Measurements from ENCODE around the gene LRFN5.

LRFN5 gene

DNA sequence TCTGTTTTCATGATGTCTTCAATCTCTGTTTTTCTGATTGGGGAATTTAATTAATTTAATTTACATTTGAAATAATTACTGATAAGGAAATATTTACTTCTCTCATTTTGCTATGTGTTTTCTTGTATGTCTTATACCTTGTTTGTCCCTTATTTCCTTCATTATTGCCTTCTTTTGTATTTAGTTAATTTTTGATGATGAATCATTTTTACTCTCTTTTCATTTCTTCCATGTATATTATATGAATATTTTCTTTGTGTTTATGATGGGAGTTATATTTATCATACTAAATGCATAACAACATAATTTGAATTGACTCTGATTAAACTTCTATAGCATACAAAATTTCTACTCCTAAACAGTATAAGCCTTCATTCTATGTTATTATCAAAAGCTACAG lies 309.6 kb downstream of the LRFN5 start:
- H3K36me3 ChIP-seq (ENCODE audit: insufficient read depth, low read length) = no peaks in the 10 kb centered on the region
- H3K9ac ChIP-seq (ENCODE audit: low read length) = no peak overlapping the region
- no peaks in the 10 kb centered on the region for H3K9me3 ChIP-seq (ENCODE audit: low read length)
- H3F3A ChIP-seq (ENCODE audit: insufficient read depth, low read length) = no peaks in the 10 kb centered on the region
- no peak overlapping the region for H3K4me3 ChIP-seq (ENCODE audit: low read depth, low read length, poor library complexity, severe bottlenecking)
- H3K4me1 ChIP-seq (ENCODE audit: insufficient read depth, low read length, severe bottlenecking) = no peaks in the 10 kb centered on the region
- H3K79me2 ChIP-seq (ENCODE audit: insufficient read depth, low read length) = no peaks in the 10 kb centered on the region
- H3K9me2 ChIP-seq (ENCODE audit: low read depth, low read length) = no peaks in the 10 kb centered on the region
- H3K27me3 ChIP-seq (ENCODE audit: insufficient read depth, low read length) = no peaks in the 10 kb centered on the region
- H3K4me2 ChIP-seq (ENCODE audit: low read length) = no peak overlapping the region
- no peak overlapping the region for H3K27ac ChIP-seq (ENCODE audit: low read depth, low read length, poor library complexity, severe bottlenecking)
- TF ChIP-seq EZH2 (IDR thresholded peaks at IDR 0.05; ENCODE audit: borderline replicate concordance, low read length) (no peak), CTCF (IDR thresholded peaks at IDR 0.05; ENCODE audit: low read length) (no peak)
- no peak overlapping the region for H2AFZ ChIP-seq (ENCODE audit: low read length)
- no peaks in the 10 kb centered on the region for H4K20me1 ChIP-seq (ENCODE audit: insufficient read depth, low read length)

- TF ChIP-seq CTCF (IDR thresholded peaks at IDR 0.05; ENCODE audit: low read length) = peak; percentile 48
- TF ChIP-seq EZH2 (IDR thresholded peaks at IDR 0.05; ENCODE audit: borderline replicate concordance, low read length) = no peak
- H3K9ac ChIP-seq (ENCODE audit: low read length) = no peak overlapping the region
- no peaks in the 10 kb centered on the region for H3F3A ChIP-seq (ENCODE audit: insufficient read depth, low read length)
- no peaks in the 10 kb centered on the region for H3K27me3 ChIP-seq (ENCODE audit: insufficient read depth, low read length)
- no peaks in the 10 kb centered on the region for H3K79me2 ChIP-seq (ENCODE audit: insufficient read depth, low read length)
- H3K4me2 ChIP-seq (ENCODE audit: low read length) = no peak overlapping the region
- peak overlapping the region; percentile 81 for H2AFZ ChIP-seq (ENCODE audit: low read length)
- no peak overlapping the region for H3K4me3 ChIP-seq (ENCODE audit: low read depth, low read length, poor library complexity, severe bottlenecking)
- no peaks in the 10 kb centered on the region for H3K4me1 ChIP-seq (ENCODE audit: insufficient read depth, low read length, severe bottlenecking)
- H3K36me3 ChIP-seq (ENCODE audit: insufficient read depth, low read length) = no peaks in the 10 kb centered on the region
- no peaks in the 10 kb centered on the region for H4K20me1 ChIP-seq (ENCODE audit: insufficient read depth, low read length)
- H3K27ac ChIP-seq (ENCODE audit: low read depth, low read length, poor library complexity, severe bottlenecking) = no peak overlapping the region
- H3K9me2 ChIP-seq (ENCODE audit: low read depth, low read length) = no peaks in the 10 kb centered on the region
- H3K9me3 ChIP-seq (ENCODE audit: low read length) = no peaks in the 10 kb centered on the region
These were observed 318.7 kb downstream of the LRFN5 start for GRCh38 chr14:41925409-41925808.

GRCh38 chr14:41950428-41951151 lies 343.9 kb downstream of the LRFN5 start:
- Histone ChIP-seq H3K79me2 (ENCODE audit: insufficient read depth, low read length) (no peaks in the 10 kb centered on the region), H3K9ac (ENCODE audit: low read length) (no peak overlapping the region), H4K20me1 (ENCODE audit: insufficient read depth, low read length) (no peaks in the 10 kb centered on the region), H3F3A (ENCODE audit: insufficient read depth, low read length) (no peaks in the 10 kb centered on the region; the same call in 1 of the 2 replicates), H3K4me2 (ENCODE audit: low read length) (no peak overlapping the region), H3K27ac (ENCODE audit: low read depth, low read length, poor library complexity, severe bottlenecking) (no peak overlapping the region), H3K4me3 (ENCODE audit: low read depth, low read length, poor library complexity, severe bottlenecking) (no peak overlapping the region), H3K27me3 (ENCODE audit: insufficient read depth, low read length) (no peaks in the 10 kb centered on the region), H3K36me3 (ENCODE audit: insufficient read depth, low read length) (no peaks in the 10 kb centered on the region), H3K9me2 (ENCODE audit: low read depth, low read length) (no peaks in the 10 kb centered on the region), H3K4me1 (ENCODE audit: insufficient read depth, low read length, severe bottlenecking) (no peaks in the 10 kb centered on the region), H2AFZ (ENCODE audit: low read length) (no peak overlapping the region), H3K9me3 (ENCODE audit: low read length) (no peaks in the 10 kb centered on the region)
- no peak for TF ChIP-seq EZH2 (IDR thresholded peaks at IDR 0.05; ENCODE audit: borderline replicate concordance, low read length)
- TF ChIP-seq CTCF (IDR thresholded peaks at IDR 0.05; ENCODE audit: low read length) = no peak

Measured in OCI-LY1 (cell line).